Loucy (cell line): Measurements from ENCODE around the gene SDK1.

Experiments
- EZH2phosphoT487 ChIP-seq: fragments of 200-600 bp; IDR thresholded peaks from 2 replicates; pipeline ENCODE4 v1.6.1; 2018; ENCODE audit warnings: antibody characterized with exemption, mild to moderate bottlenecking, moderate library complexity, borderline replicate concordance
- TF ChIP-seq, protein P1 (sequence below): fragments of 200-600 bp; sonication (generic); conservative IDR thresholded peaks from 2 replicates; pipeline ENCODE4 v1.5.1; 2014; ENCODE audit warnings: mild to moderate bottlenecking, antibody characterized with exemption, low read length

GRCh38 chr7:4212376-4212775 is 911.3 kb downstream of the SDK1 start:
- TF ChIP-seq, protein P1, sequence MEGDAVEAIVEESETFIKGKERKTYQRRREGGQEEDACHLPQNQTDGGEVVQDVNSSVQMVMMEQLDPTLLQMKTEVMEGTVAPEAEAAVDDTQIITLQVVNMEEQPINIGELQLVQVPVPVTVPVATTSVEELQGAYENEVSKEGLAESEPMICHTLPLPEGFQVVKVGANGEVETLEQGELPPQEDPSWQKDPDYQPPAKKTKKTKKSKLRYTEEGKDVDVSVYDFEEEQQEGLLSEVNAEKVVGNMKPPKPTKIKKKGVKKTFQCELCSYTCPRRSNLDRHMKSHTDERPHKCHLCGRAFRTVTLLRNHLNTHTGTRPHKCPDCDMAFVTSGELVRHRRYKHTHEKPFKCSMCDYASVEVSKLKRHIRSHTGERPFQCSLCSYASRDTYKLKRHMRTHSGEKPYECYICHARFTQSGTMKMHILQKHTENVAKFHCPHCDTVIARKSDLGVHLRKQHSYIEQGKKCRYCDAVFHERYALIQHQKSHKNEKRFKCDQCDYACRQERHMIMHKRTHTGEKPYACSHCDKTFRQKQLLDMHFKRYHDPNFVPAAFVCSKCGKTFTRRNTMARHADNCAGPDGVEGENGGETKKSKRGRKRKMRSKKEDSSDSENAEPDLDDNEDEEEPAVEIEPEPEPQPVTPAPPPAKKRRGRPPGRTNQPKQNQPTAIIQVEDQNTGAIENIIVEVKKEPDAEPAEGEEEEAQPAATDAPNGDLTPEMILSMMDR = no peak
- no peak for TF ChIP-seq EZH2phosphoT487
